IMR-90 (cell line): ENCODE data around the gene MCF2L. TPM values are rescaled to one million over a fixed set of nuclear protein-coding genes. Genes with fewer than 3 reads are reported as not detected.

Experiments
- ATAC-seq: fragments of 200-7000 bp; cut with Tn5 transposase; 2 replicates; pipeline ENCODE4 v1.9.1; 2020; ENCODE audit warnings: low read depth, mild to moderate bottlenecking, moderate library complexity
- BruUV-seq: library from RNA; stranded (reverse); fragments of 400-500 nt; replicated peaks from 2 replicates; lab custom pipeline; 2021; lab: Mats Ljungman, UMichigan
- CTCF ChIA-PET: fragments of 300-600 bp; formaldehyde crosslinking; extraction: SDS; loops from one replicate; lab custom pipeline; 2021; ENCODE audit warnings: antibody characterized with exemption; lab: Yijun Ruan, JAX
- POLR2A ChIA-PET: fragments of 300-600 bp; sonication (Branson Sonifier 250); formaldehyde crosslinking; loops from one replicate; lab custom pipeline; 2022; ENCODE audit warnings: antibody characterized with exemption; ENCODE audit not compliant: unreplicated experiment; lab: Charles Lee
- DNase-seq: peaks from one replicate; pipeline ENCODE4 v3.0.0; 2013
- H2AFZ ChIP-seq: replicated peaks from 2 replicates; pipeline ENCODE3; 2013; ENCODE audit warnings: low read length, mild to moderate bottlenecking; ENCODE audit not compliant: poor library complexity
- H2AK5ac ChIP-seq: 2 replicates; pipeline ENCODE4 v1.6.1; 2013; ENCODE audit warnings: low read depth, low read length, inconsistent platforms
- H2AK9ac ChIP-seq: replicated peaks from 2 replicates; pipeline ENCODE3; 2013; ENCODE audit warnings: mild to moderate bottlenecking, low read depth, low read length, moderate library complexity; ENCODE audit not compliant: poor library complexity
- H2BK120ac ChIP-seq: 2 replicates; pipeline ENCODE4 v1.6.1; 2013; ENCODE audit warnings: low read depth, low read length, inconsistent platforms
- H2BK15ac ChIP-seq: 3 replicates; pipeline ENCODE4 v1.6.1; 2013; ENCODE audit warnings: low read depth, low read length, inconsistent platforms
- H2BK20ac ChIP-seq: 2 replicates; pipeline ENCODE4 v1.6.1; 2013; ENCODE audit warnings: low read depth, mild to moderate bottlenecking, inconsistent platforms, low read length, moderate library complexity
- H2BK5ac ChIP-seq: 2 replicates; pipeline ENCODE4 v1.6.1; 2013; ENCODE audit warnings: mild to moderate bottlenecking, low read depth, low read length, inconsistent platforms; ENCODE audit not compliant: poor library complexity, severe bottlenecking
- H3K14ac ChIP-seq: replicated peaks from 2 replicates; pipeline ENCODE4 v1.6.1; 2013; ENCODE audit warnings: low read depth, low read length, inconsistent platforms
- H3K18ac ChIP-seq: 2 replicates; pipeline ENCODE4 v1.6.1; 2013; ENCODE audit warnings: low read depth, low read length, control low read depth
- H3K23ac ChIP-seq: 2 replicates; pipeline ENCODE4 v1.6.1; 2013; ENCODE audit warnings: low read depth, low read length, inconsistent platforms
- H3K27ac ChIP-seq: 2 replicates; pipeline ENCODE4 v1.5.1; 2013; ENCODE audit warnings: mild to moderate bottlenecking, control low read depth, low read length; ENCODE audit not compliant: insufficient read depth
- H3K27me3 ChIP-seq: 2 replicates; pipeline ENCODE4 v1.6.1; 2013; ENCODE audit warnings: low read length; ENCODE audit not compliant: control insufficient read depth, insufficient read depth
- H3K36me3 ChIP-seq: 2 replicates; pipeline ENCODE4 v1.6.1; 2013; ENCODE audit warnings: low read length, mixed read lengths; ENCODE audit not compliant: control insufficient read depth, insufficient read depth
- H3K4ac ChIP-seq: 2 replicates; pipeline ENCODE4 v1.6.1; 2013; ENCODE audit warnings: low read depth, low read length, inconsistent platforms
- H3K4me1 ChIP-seq: 2 replicates; pipeline ENCODE4 v1.6.1; 2013; ENCODE audit warnings: low read length, mixed read lengths; ENCODE audit not compliant: control insufficient read depth, insufficient read depth
- H3K4me2 ChIP-seq: 2 replicates; pipeline ENCODE4 v1.6.1; 2013; ENCODE audit warnings: low read depth, mild to moderate bottlenecking, control low read depth, low read length, moderate library complexity
- H3K4me3 ChIP-seq: 2 replicates; pipeline ENCODE4 v1.5.1; 2013; ENCODE audit warnings: low read depth, mild to moderate bottlenecking, control low read depth, low read length, moderate library complexity; ENCODE audit not compliant: insufficient read depth
- H3K56ac ChIP-seq: 2 replicates; pipeline ENCODE4 v1.6.1; 2013; ENCODE audit warnings: low read length, inconsistent platforms; ENCODE audit not compliant: insufficient read depth; ENCODE audit errors: extremely low read depth
- H3K79me1 ChIP-seq, 2 experiments: 2 replicates each; pipeline ENCODE4 v1.6.1; 2013; ENCODE audit warnings: low read length in 2 of 2, inconsistent platforms in 1 of 2, low read depth in 1 of 2
- H3K9ac ChIP-seq: 2 replicates; pipeline ENCODE4 v1.6.1; 2013; ENCODE audit warnings: low read depth, low read length, control low read depth
- H3K9me1 ChIP-seq: 2 replicates; pipeline ENCODE4 v1.6.1; 2013; ENCODE audit warnings: low read length, inconsistent platforms; ENCODE audit not compliant: insufficient read depth
- H3K9me3 ChIP-seq: 2 replicates; pipeline ENCODE4 v1.6.1; 2013; ENCODE audit warnings: low read length; ENCODE audit not compliant: control insufficient read depth, insufficient read depth
- H4K20me1 ChIP-seq: 2 replicates; pipeline ENCODE4 v1.6.1; 2013; ENCODE audit warnings: low read length, inconsistent platforms; ENCODE audit not compliant: insufficient read depth
- H4K5ac ChIP-seq: 2 replicates; pipeline ENCODE4 v1.6.1; 2013; ENCODE audit warnings: mild to moderate bottlenecking, low read depth, low read length, control low read depth
- H4K8ac ChIP-seq, 2 experiments: 2 replicates each; pipeline ENCODE4 v1.6.1; 2013; ENCODE audit warnings: low read depth in 2 of 2, low read length in 2 of 2, control low read depth in 1 of 2, inconsistent platforms in 1 of 2
- H4K91ac ChIP-seq: 2 replicates; pipeline ENCODE4 v1.6.1; 2013; ENCODE audit warnings: low read depth, low read length, inconsistent platforms; ENCODE audit not compliant: insufficient read depth
- CEBPB ChIP-seq: IDR thresholded peaks from 2 replicates; pipeline ENCODE4 v1.6.1; 2012; ENCODE audit warnings: low read depth, low read length, improper control_type of control experiment
- CHD1 ChIP-seq: IDR thresholded peaks from 2 replicates; pipeline ENCODE4 v1.6.1; 2012; ENCODE audit warnings: low read depth, low read length, improper control_type of control experiment
- FOS ChIP-seq: fragments of 150-350 bp; IDR thresholded peaks from 2 replicates; pipeline ENCODE4 v1.6.1; 2016; ENCODE audit warnings: low read depth, low read length
- MAFK ChIP-seq: IDR thresholded peaks from 2 replicates; pipeline ENCODE4 v1.6.1; 2012; ENCODE audit warnings: low read depth, low read length, improper control_type of control experiment
- MAZ ChIP-seq: IDR thresholded peaks from 2 replicates; pipeline ENCODE4 v1.6.1; 2012; ENCODE audit warnings: low read depth, mild to moderate bottlenecking, low read length, improper control_type of control experiment, moderate library complexity, borderline replicate concordance
- POLR2A ChIP-seq: IDR thresholded peaks from 2 replicates; pipeline ENCODE4 v1.6.1; 2012; ENCODE audit warnings: mild to moderate bottlenecking, low read depth, low read length
- RAD21 ChIP-seq: IDR thresholded peaks from 2 replicates; pipeline ENCODE4 v1.6.1; 2012; ENCODE audit warnings: low read length, improper control_type of control experiment
- RCOR1 ChIP-seq: IDR thresholded peaks from 2 replicates; pipeline ENCODE4 v1.6.1; 2012; ENCODE audit warnings: mild to moderate bottlenecking, low read length, improper control_type of control experiment; ENCODE audit not compliant: insufficient replicate concordance
- RFX5 ChIP-seq: IDR thresholded peaks from 2 replicates; pipeline ENCODE4 v1.8.0; 2012; ENCODE audit warnings: low read depth, mild to moderate bottlenecking, low read length, moderate library complexity
- SMC3 ChIP-seq: fragments of 150-350 bp; IDR thresholded peaks from 2 replicates; pipeline ENCODE4 v1.6.1; 2016; ENCODE audit warnings: low read depth, mild to moderate bottlenecking, antibody characterized with exemption, low read length, moderate library complexity
- WGBS, 2 experiments: methylation state at CpG; one replicate each; pipeline versions ENCODE4 v1.1.5 to v1.1.7; 2013; ENCODE audit warnings: missing lambda C conversion rate in 2 of 2; ENCODE audit not compliant: insufficient read length in 1 of 2; ENCODE audit errors: extremely low coverage in 2 of 2; 5-methylcytosine and 5-hydroxymethylcytosine counted together
- dilution Hi-C: fragments of 300-500 bp; cut with HindIII; formaldehyde crosslinking; loops from one replicate; pipeline ENCODE4 v1.14.3; 2018; ENCODE audit warnings: low sequenced_read_pairs; ENCODE audit not compliant: unreplicated experiment
- in situ Hi-C: fragments of 300-500 bp; cut with MboI; formaldehyde crosslinking; loops from 3 replicates; pipeline ENCODE4 v1.14.3; 2019; ENCODE audit warnings: low sequenced_read_pairs, inconsistent platforms, mixed read lengths
- intact Hi-C: fragments of 100-400 bp; cut with micrococcal nuclease; formaldehyde crosslinking; loops from 2 replicates; pipeline ENCODE4 v1.10.0; 2022
- polyA plus RNA-seq, 3 experiments: library from polyadenylated mRNA; depleted of rRNA; stranded (reverse); fragments of >200 nt; gene quantifications; 2 replicates each; pipeline ENCODE4 v1.2.3, GENCODE V29; 2012; ENCODE audit warnings: low replicate concordance in 1 of 3
- total RNA-seq: library from RNA; depleted of rRNA; stranded (reverse); fragments of >200 nt; gene quantifications from 2 replicates; pipeline ENCODE4 v1.2.3, GENCODE V29; 2012
- TF ChIP-seq, protein P1 (sequence below): conservative IDR thresholded peaks from 2 replicates; pipeline ENCODE4 v1.5.1; 2012; ENCODE audit warnings: mild to moderate bottlenecking, low read depth, low read length, improper control_type of control experiment
- TF ChIP-seq, protein P2 (sequence below): fragments of 150-350 bp; IDR thresholded peaks from 2 replicates; pipeline ENCODE4 v1.6.1; 2017; ENCODE audit warnings: mild to moderate bottlenecking, antibody characterized with exemption, low read length, low read depth

Gene MCF2L
- total and polyA plus RNA-seq, 2 of the 4 experiments (the other 2 are of a cell fraction) = 0.18 TPM; not detected in 1

DNA sequence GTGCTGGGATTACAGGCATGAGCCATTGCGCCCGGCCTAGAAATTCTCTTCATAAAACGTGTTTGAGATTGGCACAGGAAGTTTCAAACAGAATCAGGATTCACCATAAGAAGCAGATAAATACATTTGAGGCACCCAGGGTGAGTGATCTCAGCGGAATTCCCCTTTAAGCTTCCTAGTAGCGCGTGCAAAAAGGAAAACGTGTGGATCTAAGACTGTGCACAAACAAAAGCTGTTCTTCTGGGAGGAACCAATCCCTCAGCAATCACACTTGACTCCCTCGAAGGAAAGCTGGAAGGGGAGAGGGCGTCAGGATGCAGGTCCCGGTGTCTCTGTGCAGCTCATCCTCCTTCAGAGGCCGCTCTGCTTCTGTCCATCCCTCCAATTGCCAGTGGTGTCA is 15.5 kb downstream of the MCF2L start:
- dilution Hi-C loops = no loop called here
- no peak overlapping the region for H3K4ac ChIP-seq
- no peak overlapping the region for H2AK9ac ChIP-seq
- H2BK5ac ChIP-seq = no peak overlapping the region
- no peak overlapping the region for H2AK5ac ChIP-seq
- no peak overlapping the region for H3K23ac ChIP-seq
- H3K56ac ChIP-seq = no peak overlapping the region
- BruUV-seq = no TSS peak
- ChIA-PET POLR2A (no interaction called here), CTCF (no interaction called here)
- no peak overlapping the region for H3K27ac ChIP-seq
- no peaks in the 10 kb centered on the region for H4K20me1 ChIP-seq
- ATAC-seq (no peak), DNase-seq (no peak)
- no peak overlapping the region for H2AFZ ChIP-seq
- peaks cover 64% of the 10 kb centered on the region for H3K27me3 ChIP-seq
- intact Hi-C loops = no loop called here
- TF ChIP-seq POLR2A (no peak), CHD1 (no peak), MAFK (no peak), MAZ (no peak), RFX5 (no peak), FOS (no peak), CEBPB (no peak), SMC3 (no peak), RAD21 (no peak), RCOR1 (no peak)
- TF ChIP-seq, protein P1, sequence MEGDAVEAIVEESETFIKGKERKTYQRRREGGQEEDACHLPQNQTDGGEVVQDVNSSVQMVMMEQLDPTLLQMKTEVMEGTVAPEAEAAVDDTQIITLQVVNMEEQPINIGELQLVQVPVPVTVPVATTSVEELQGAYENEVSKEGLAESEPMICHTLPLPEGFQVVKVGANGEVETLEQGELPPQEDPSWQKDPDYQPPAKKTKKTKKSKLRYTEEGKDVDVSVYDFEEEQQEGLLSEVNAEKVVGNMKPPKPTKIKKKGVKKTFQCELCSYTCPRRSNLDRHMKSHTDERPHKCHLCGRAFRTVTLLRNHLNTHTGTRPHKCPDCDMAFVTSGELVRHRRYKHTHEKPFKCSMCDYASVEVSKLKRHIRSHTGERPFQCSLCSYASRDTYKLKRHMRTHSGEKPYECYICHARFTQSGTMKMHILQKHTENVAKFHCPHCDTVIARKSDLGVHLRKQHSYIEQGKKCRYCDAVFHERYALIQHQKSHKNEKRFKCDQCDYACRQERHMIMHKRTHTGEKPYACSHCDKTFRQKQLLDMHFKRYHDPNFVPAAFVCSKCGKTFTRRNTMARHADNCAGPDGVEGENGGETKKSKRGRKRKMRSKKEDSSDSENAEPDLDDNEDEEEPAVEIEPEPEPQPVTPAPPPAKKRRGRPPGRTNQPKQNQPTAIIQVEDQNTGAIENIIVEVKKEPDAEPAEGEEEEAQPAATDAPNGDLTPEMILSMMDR = no peak
- TF ChIP-seq, protein P2, sequence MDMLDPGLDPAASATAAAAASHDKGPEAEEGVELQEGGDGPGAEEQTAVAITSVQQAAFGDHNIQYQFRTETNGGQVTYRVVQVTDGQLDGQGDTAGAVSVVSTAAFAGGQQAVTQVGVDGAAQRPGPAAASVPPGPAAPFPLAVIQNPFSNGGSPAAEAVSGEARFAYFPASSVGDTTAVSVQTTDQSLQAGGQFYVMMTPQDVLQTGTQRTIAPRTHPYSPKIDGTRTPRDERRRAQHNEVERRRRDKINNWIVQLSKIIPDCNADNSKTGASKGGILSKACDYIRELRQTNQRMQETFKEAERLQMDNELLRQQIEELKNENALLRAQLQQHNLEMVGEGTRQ = no peak
- H3K9me3 ChIP-seq = no peaks in the 10 kb centered on the region; the same call in 1 of the 2 replicates
- H3K4me2 ChIP-seq = no peak overlapping the region
- H3K4me1 ChIP-seq = no peaks in the 10 kb centered on the region
- H3K9ac ChIP-seq = no peak overlapping the region
- no peak overlapping the region for H4K8ac ChIP-seq
- no peaks in the 10 kb centered on the region for H3K36me3 ChIP-seq
- H4K91ac ChIP-seq = no peak overlapping the region
- in situ Hi-C loops = no loop called here
- no peak overlapping the region for H2BK20ac ChIP-seq
- H2BK15ac ChIP-seq = no peak overlapping the region
- no peaks in the 10 kb centered on the region for H3K79me1 ChIP-seq
- H4K5ac ChIP-seq = no peak overlapping the region
- no peak overlapping the region for H3K4me3 ChIP-seq
- 61% methylated on average over 3 of the region's 11 CpGs; no CpG with 5 or more reads in 1 of the 2 experiments for WGBS, 2 experiments
- no peak overlapping the region for H3K14ac ChIP-seq
- H3K18ac ChIP-seq = no peak overlapping the region
- no peaks in the 10 kb centered on the region for H3K9me1 ChIP-seq
- H2BK120ac ChIP-seq = no peak overlapping the region
